GM18508 (cell line): ENCODE data around the gene PLA2G4B.
"Not testable (repeated sequence)": the region's sequence is repeated elsewhere in the genome, so short reads cannot be mapped to it uniquely, and the experiment has no call there.

Source experiments
- ATAC-seq: cut with Tn5 transposase; IDR thresholded peaks from one replicate; pipeline ENCODE4 v1.9.1; 2021; ENCODE audit warnings: moderate number of reproducible peaks; ENCODE audit not compliant: insufficient read depth, unreplicated experiment

The PLA2G4B gene

GRCh38 chr15:41825572-41826535 lies 12.8 kb upstream of the PLA2G4B start:
- ATAC-seq, result no peak

GRCh38 chr15:41827290-41827879 lies 11.3 kb upstream of the PLA2G4B start:
- no peak for ATAC-seq

- no peak for ATAC-seq
These were observed 10.5 kb upstream of the PLA2G4B start, which contains the start of gene JMJD7 for GRCh38 chr15:41827880-41828806. Gene JMJD7, plus strand, starts transcription at chr15:41828092. Its CDS starts 33 bp downstream, at chr15:41828125.

- ATAC-seq, result no peak
These were observed 9.9 kb upstream of the PLA2G4B start for GRCh38 chr15:41828807-41829141.

GRCh38 chr15:41829959-41830646 lies 8.5 kb upstream of the PLA2G4B start:
- no peak for ATAC-seq

GRCh38 chr15:41831291-41831690 lies 7.4 kb upstream of the PLA2G4B start:
- not testable (repeated sequence) for ATAC-seq

- no peak for ATAC-seq
These were observed 6.4 kb upstream of the PLA2G4B start for GRCh38 chr15:41832208-41832607.

- no peak for ATAC-seq
These were observed 5.8 kb upstream of the PLA2G4B start for GRCh38 chr15:41832875-41833274.

GRCh38 chr15:41834096-41834495 lies 4.6 kb upstream of the PLA2G4B start:
- no peak for ATAC-seq

- no peak for ATAC-seq
These were observed 2.6 kb upstream of the PLA2G4B start for GRCh38 chr15:41836073-41836472.

GRCh38 chr15:41836713-41837454 lies 1.8 kb upstream of the PLA2G4B start:
- ATAC-seq, result no peak

- no peak for ATAC-seq
These were observed 1.3 kb downstream of the PLA2G4B start for GRCh38 chr15:41839781-41840491.

GRCh38 chr15:41840673-41841072 lies 2.0 kb downstream of the PLA2G4B start:
- no peak for ATAC-seq

- ATAC-seq, result no peak
These were observed 2.5 kb downstream of the PLA2G4B start for GRCh38 chr15:41841131-41841530.

- no peak for ATAC-seq
These were observed 3.6 kb downstream of the PLA2G4B start for GRCh38 chr15:41842229-41842628.

GRCh38 chr15:41843571-41843970 lies 4.9 kb downstream of the PLA2G4B start:
- ATAC-seq, result no peak

GRCh38 chr15:41844814-41845213 lies 6.2 kb downstream of the PLA2G4B start:
- ATAC-seq, result no peak

- no peak for ATAC-seq
These were observed 8.6 kb downstream of the PLA2G4B start for GRCh38 chr15:41847206-41847605.

- ATAC-seq, result no peak
These were observed 9.3 kb downstream of the PLA2G4B start for GRCh38 chr15:41847981-41848380.
